Ovary (tissue), 3 donors: ENCODE results near the gene NPY4R.
"Not testable (repeated sequence)": the region's sequence is repeated elsewhere in the genome, so short reads cannot be mapped to it uniquely, and the experiment has no call there.

Source experiments
- EP300 ChIP-seq: sonication (generic); formaldehyde crosslinking; IDR thresholded peaks from one replicate; pipeline ENCODE4 v1.6.1; 2017; ENCODE audit warnings: antibody characterized with exemption
- POLR2A ChIP-seq: fragments of 450-650 bp; IDR thresholded peaks from one replicate; pipeline ENCODE4 v1.6.1; 2017; ENCODE audit warnings: antibody characterized with exemption, mild to moderate bottlenecking, moderate library complexity
- TF ChIP-seq, protein P1 (sequence below), 3 donors: fragments of 450-650 bp in 2 of 3; fragments of 200-600 bp in 1 of 3; IDR thresholded peaks; one replicate each; pipeline versions ENCODE4 v1.5.1 to v1.8.0; 2016 to 2022; ENCODE audit warnings: antibody characterized with exemption in 3 of 3, mild to moderate bottlenecking in 1 of 3
- donor health status: DM: no; HTN: no; CAD: no.

DNA sequence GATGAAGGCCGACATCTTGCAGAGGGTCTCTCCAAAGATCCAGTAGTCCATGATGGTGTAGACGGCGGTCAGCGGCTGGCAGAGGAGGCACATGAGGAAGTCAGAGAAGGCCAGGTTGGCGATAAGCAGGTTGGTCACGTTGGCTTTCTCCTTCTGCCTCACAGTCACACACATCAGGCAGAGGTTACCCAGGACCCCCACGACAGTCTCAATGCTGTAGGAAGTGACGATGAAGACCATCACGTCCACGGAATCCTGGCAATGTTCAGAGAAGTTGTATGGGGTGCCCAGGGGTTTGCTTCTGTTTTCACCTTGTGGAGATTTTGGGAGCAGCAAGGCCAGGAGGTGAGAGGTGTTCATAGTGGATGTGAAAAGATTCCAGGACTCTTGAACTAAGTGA is 3.5 kb downstream of the NPY4R start:
- TF ChIP-seq, protein P1, sequence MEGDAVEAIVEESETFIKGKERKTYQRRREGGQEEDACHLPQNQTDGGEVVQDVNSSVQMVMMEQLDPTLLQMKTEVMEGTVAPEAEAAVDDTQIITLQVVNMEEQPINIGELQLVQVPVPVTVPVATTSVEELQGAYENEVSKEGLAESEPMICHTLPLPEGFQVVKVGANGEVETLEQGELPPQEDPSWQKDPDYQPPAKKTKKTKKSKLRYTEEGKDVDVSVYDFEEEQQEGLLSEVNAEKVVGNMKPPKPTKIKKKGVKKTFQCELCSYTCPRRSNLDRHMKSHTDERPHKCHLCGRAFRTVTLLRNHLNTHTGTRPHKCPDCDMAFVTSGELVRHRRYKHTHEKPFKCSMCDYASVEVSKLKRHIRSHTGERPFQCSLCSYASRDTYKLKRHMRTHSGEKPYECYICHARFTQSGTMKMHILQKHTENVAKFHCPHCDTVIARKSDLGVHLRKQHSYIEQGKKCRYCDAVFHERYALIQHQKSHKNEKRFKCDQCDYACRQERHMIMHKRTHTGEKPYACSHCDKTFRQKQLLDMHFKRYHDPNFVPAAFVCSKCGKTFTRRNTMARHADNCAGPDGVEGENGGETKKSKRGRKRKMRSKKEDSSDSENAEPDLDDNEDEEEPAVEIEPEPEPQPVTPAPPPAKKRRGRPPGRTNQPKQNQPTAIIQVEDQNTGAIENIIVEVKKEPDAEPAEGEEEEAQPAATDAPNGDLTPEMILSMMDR (IDR thresholded peaks at IDR 0.05) = not testable (repeated sequence)
- not testable (repeated sequence) for TF ChIP-seq POLR2A, EP300
